GM19025 (cell line): Measurements from ENCODE around the gene TRPM3.
"Not testable (repeated sequence)": the region's sequence is repeated elsewhere in the genome, so short reads cannot be mapped to it uniquely, and the experiment has no call there.

Source experiments
- ATAC-seq: cut with Tn5 transposase; IDR thresholded peaks from one replicate; pipeline ENCODE4 v1.9.1; 2021; ENCODE audit warnings: mild to moderate bottlenecking, low read depth, moderate library complexity; ENCODE audit not compliant: unreplicated experiment

TRPM3 gene

GRCh38 chr9:70688704-70689103 is 432.7 kb downstream of the TRPM3 start:
- no peak for ATAC-seq

DNA sequence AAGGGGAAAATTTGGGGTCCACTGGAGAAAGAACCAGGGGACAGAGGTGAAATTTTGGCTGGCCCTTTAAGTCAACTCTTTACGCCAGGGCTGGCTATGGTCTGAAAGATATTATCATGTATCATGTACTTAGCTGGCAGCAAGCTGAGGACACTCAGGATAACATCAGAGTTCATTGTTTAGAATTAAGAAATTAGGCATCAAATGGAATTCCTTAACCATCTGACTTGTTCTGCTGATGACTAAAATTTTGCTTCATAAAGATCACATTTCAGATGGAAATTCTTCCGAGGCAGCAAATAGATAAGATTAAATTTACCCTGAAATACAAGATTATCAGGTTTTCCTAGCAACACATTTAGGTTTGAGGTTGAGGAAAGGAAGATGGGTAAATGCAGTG is 437.6 kb downstream of the TRPM3 start:
- no peak for ATAC-seq

DNA sequence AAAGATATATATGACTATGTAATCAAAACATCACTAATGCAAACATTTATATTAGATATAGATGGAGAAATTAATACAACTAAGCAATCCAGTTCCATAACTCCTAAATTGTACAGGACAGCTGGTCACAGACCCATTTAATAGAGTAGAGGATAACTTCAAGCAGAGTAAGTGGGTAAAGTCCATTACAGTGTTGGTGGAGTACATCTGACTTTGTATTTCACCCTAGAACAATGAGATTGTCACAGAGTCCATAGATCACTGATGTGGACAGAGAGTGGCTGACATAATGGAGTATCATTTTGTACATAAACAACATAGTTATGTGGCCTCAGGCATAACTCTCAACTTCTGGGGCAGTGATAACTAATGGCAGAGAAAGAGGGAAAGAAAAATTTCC is 439.1 kb downstream of the TRPM3 start:
- ATAC-seq, result no peak

- ATAC-seq, result no peak
Observed at GRCh38 chr9:70679845-70680244, 441.6 kb downstream of the TRPM3 start.

- no peak for ATAC-seq
Observed at GRCh38 chr9:70678153-70678552, 443.3 kb downstream of the TRPM3 start.

- ATAC-seq, result no peak
Observed at GRCh38 chr9:70677055-70677735, 444.2 kb downstream of the TRPM3 start.

- ATAC-seq, result no peak
Observed at GRCh38 chr9:70675868-70676370, 445.5 kb downstream of the TRPM3 start.

DNA sequence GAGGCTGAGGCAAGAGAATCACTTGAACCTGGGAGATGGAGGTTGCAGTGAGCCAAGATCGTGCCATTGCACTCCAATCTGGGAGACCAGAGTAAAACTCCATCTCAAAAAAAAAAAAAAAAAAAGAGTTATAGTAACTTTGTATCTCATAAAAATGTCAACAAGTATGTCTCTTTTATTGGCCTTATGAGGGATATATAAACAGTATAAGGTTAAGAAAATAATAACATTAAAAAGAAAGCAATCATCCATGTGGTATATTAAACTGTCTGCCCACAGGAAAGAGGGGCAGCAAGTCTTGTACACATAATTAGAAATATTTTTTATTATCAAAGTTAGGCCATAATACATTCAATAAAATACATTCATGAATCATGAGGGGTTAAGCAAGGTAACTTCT is 447.6 kb downstream of the TRPM3 start:
- ATAC-seq, result no peak

GRCh38 chr9:70672161-70672649 is 449.2 kb downstream of the TRPM3 start:
- no peak for ATAC-seq

- no peak for ATAC-seq
Observed at GRCh38 chr9:70668751-70669150, 452.7 kb downstream of the TRPM3 start.

- no peak for ATAC-seq
Observed at GRCh38 chr9:70658765-70659164, 462.7 kb downstream of the TRPM3 start.

DNA sequence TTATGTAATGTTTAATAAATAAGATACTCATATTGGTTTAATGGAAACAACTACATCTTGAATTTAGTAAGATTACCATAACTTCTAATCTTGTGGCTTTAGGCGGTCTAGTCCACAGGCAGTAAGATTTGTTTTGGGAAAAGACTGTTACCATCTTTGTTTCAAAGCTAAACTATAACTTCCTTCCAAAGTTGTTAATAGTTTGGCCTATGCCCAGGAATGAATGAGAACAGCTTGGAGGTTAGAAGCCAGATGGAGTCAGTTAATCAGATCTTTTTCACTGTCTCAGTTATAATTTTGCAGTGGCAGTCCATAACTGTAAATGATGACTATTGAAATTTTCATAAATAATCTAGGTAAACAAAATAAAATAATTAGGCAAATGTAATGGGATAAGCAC is 465.1 kb downstream of the TRPM3 start:
- ATAC-seq, result no peak

DNA sequence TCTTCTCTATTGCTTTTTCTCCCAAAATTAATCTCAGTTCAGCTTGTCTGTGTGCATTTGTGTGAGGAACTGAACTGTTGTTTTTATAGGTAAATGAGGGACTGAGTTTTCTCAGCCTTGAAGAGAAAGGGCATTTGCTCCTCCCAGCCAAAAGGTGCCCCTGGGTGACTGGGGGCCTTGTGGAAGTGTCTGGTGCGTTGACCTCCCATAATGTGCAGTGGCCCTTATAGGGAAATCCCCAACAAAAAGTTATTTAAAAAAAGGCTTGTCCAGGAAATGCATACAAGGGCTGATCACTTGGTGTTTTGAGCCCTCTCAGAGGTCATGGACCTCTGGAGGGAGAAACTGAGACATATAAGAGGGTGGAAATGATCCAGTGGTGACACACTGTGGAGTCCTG is 467.3 kb downstream of the TRPM3 start:
- no peak for ATAC-seq

DNA sequence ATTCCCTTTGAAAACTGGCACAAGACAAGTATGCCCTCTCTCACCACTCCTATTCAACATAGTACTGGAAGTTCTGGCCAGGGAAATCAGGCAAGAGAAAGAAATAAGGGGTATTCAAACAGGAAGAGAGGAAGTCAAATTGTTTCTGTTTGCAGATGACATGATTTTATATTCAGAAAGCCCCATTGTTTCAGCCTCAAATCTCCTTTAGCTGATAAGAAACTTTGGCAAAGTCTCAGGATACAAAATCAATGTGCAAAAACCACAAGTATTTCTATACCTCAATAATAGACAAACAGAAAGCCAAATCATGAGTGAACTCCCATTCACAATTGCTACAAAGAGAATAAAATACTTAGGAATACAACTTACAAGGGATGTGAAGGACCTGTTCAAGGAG is 476.8 kb downstream of the TRPM3 start:
- not testable (repeated sequence) for ATAC-seq

DNA sequence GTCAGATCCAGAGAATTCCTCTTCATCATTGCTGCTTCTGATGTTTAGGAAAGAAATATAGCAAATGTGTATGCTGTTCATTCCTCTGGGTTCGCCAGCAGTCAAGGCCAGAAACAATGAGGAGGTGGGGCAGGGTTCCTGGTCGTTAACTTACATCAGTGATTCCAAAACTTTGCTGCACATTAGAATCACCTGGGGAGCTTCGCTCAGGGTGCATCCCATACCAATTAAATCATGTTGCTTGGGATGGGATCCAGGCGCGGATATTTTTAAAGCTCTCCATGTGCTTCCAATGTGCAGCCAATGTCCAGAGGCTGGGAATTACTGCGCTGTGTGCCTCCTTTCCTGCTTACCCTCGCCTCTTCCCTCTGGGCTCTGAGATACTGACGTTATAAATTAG is 479.1 kb downstream of the TRPM3 start:
- ATAC-seq, result no peak

DNA sequence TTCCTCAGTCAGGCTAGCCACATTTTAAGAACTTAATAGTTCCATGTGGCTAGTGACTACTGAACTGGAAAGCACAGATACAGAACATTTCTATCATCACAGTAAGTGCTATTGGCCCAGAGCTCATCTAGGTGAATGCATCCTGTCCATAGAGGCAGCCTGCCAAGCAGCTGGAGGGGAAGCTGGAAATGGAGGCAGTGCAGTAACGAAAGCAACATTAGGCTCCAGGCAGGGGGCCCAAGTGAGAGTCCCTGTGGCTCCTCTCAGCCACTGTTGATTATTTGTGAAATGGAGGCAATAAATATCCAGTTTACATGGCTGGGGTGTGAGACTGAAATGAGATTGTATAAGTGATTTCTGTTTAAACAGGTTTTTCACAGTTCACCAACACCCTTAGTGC is 479.8 kb downstream of the TRPM3 start:
- ATAC-seq, result no peak

- no peak for ATAC-seq
Observed at GRCh38 chr9:70641031-70641430, 480.4 kb downstream of the TRPM3 start.

DNA sequence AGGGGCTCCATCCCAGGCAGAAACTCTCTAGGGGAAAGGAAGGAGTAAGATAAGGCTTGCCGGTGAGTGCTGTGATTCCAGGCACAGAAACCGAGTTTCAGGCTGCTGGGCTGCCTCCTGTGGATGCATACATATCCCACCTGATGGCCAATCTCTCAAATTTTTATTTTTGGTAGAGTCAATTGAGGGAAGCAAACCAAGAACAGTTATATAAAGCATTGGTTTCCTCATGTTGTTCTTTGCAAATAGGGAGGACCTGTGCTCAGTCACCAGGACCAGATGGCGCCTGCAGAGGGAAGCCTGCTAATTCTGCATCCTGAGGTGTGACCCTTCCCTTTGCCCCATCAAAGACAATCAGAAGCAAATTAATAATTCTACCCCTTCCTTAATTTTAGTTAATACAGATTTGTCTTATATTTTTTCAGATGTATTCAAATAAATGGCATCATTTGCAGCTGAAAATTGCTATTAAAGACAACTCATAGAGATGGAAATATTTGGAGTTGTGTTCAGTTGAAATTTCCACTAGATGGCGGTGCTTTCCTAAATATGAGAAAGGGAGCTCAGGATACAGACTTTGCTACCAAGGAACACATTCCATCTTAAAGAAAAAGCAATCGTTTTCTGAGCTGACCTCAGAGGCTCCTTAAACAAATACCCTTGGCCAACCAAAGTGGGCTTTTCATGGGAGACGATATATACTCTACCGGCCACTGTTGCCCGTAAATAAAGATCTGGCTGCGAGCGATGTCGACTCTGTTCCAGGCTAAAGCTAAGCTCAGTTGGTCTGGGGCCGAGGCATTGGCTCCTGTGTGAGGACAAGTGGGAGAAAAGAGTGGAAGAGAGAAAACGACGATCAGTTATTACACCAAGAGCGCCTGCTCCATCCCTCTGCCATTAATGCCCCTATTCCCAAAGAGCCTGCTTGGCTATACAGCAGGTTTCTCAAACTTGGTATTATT is 481.3 kb downstream of the TRPM3 start:
- no peak for ATAC-seq

- no peak for ATAC-seq
Observed at GRCh38 chr9:70635790-70636189, 485.6 kb downstream of the TRPM3 start.

- no peak for ATAC-seq
Observed at GRCh38 chr9:70634696-70635095, 486.7 kb downstream of the TRPM3 start.

DNA sequence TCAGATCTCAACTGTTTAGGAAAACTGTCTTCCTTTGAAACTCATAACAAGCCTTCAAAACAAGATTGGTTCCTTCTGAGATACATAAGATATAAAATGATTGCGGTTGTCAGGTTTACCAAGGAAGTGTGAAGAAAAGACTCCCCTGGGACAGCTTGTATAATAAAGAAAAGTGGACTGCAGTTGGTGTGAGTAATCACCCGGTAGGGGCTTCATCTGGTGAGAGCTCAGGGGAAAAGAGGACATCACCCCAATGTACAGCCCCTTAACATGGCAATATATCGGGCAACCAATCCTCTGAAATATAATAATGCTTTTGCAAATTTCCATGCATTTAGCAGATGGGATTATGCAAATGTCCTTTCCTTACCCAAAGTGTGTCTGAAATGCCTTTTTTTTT is 490.4 kb downstream of the TRPM3 start:
- no peak for ATAC-seq
